Caki2 (cell line): ENCODE results near the gene TENM4. TPM values are rescaled to one million over a fixed set of nuclear protein-coding genes. Genes with fewer than 3 reads are reported as not detected.

Experiments
- DNase-seq: peaks from one replicate; pipeline ENCODE4 v3.0.0-alpha.2; 2015; ENCODE audit warnings: low read depth
- in situ Hi-C: cut with HindIII; loops from 2 replicates; pipeline ENCODE4 v1.10.0; 2016; ENCODE audit warnings: low sequenced_read_pairs, low pct_unique_long_range_greater_than_20kb, mixed read lengths
- total RNA-seq: library from RNA; depleted of rRNA; stranded (reverse); fragments of >200 nt; shearing (Covaris generic); gene quantifications from 2 replicates; pipeline ENCODE4 v1.2.3, GENCODE V29; 2014; ENCODE audit warnings: low replicate concordance

Gene TENM4
- total RNA-seq, 1 experiment from 2014 or later, result 0.17 TPM

GRCh38 chr11:79458709-79459108 lies 17.9 kb upstream of the TENM4 start:
- DNase-seq, result no peak
- in situ Hi-C loops, result no loop called here

- no peak for DNase-seq
- in situ Hi-C loops, result no loop called here
Measured at GRCh38 chr11:79456501-79456900, 15.7 kb upstream of the TENM4 start.

- in situ Hi-C loops, result no loop called here
- DNase-seq, result no peak
Measured at GRCh38 chr11:79453617-79454016, 12.8 kb upstream of the TENM4 start.

GRCh38 chr11:79449040-79449439 lies 8.2 kb upstream of the TENM4 start:
- no peak for DNase-seq
- in situ Hi-C loops, result no loop called here

GRCh38 chr11:79447038-79447786 lies 6.4 kb upstream of the TENM4 start:
- DNase-seq, result no peak
- in situ Hi-C loops, result no loop called here

- no peak for DNase-seq
- in situ Hi-C loops, result no loop called here
Measured at GRCh38 chr11:79444923-79445322, 4.1 kb upstream of the TENM4 start.

GRCh38 chr11:79441461-79441875 lies 638 bp upstream of the TENM4 start:
- in situ Hi-C loops, result no loop called here
- no peak for DNase-seq

- in situ Hi-C loops, result no loop called here
- DNase-seq, result no peak
Measured at GRCh38 chr11:79439886-79440570, 802 bp downstream of the TENM4 start.

- DNase-seq, result peak; percentile 38
- in situ Hi-C loops, result no loop called here
Measured at GRCh38 chr11:79439410-79439885, 1.4 kb downstream of the TENM4 start.

- in situ Hi-C loops, result no loop called here
- peak; percentile 11 for DNase-seq
Measured at GRCh38 chr11:79438631-79439409, 2.0 kb downstream of the TENM4 start.

- DNase-seq, result no peak
- in situ Hi-C loops, result no loop called here
Measured at GRCh38 chr11:79437981-79438630, 2.7 kb downstream of the TENM4 start.

GRCh38 chr11:79437278-79437980 lies 3.4 kb downstream of the TENM4 start:
- DNase-seq, result peak; percentile 49
- in situ Hi-C loops, result no loop called here

GRCh38 chr11:79436919-79437277 lies 3.9 kb downstream of the TENM4 start:
- no peak for DNase-seq
- in situ Hi-C loops, result no loop called here

GRCh38 chr11:79434283-79434682 lies 6.5 kb downstream of the TENM4 start:
- in situ Hi-C loops, result no loop called here
- no peak for DNase-seq

- in situ Hi-C loops, result no loop called here
- no peak for DNase-seq
Measured at GRCh38 chr11:79432138-79432537, 8.7 kb downstream of the TENM4 start.

- DNase-seq, result peak; percentile 44
- in situ Hi-C loops, result no loop called here
Measured at GRCh38 chr11:79431535-79431934, 9.3 kb downstream of the TENM4 start.

- in situ Hi-C loops, result no loop called here
- DNase-seq, result no peak
Measured at GRCh38 chr11:79430280-79430679, 10.6 kb downstream of the TENM4 start.

GRCh38 chr11:79428406-79428805 lies 12.4 kb downstream of the TENM4 start:
- in situ Hi-C loops, result no loop called here
- DNase-seq, result no peak
